Measurements from ENCODE around the gene SLC24A4. TPM values are rescaled to one million over a fixed set of nuclear protein-coding genes. Genes with fewer than 3 reads are reported as not detected.
"Not testable (repeated sequence)": the region's sequence is repeated elsewhere in the genome, so short reads cannot be mapped to it uniquely, and the experiment has no call there.

Gene SLC24A4
- total and polyA plus RNA-seq, 2 donors = 0.66 to 0.80 TPM

DNA sequence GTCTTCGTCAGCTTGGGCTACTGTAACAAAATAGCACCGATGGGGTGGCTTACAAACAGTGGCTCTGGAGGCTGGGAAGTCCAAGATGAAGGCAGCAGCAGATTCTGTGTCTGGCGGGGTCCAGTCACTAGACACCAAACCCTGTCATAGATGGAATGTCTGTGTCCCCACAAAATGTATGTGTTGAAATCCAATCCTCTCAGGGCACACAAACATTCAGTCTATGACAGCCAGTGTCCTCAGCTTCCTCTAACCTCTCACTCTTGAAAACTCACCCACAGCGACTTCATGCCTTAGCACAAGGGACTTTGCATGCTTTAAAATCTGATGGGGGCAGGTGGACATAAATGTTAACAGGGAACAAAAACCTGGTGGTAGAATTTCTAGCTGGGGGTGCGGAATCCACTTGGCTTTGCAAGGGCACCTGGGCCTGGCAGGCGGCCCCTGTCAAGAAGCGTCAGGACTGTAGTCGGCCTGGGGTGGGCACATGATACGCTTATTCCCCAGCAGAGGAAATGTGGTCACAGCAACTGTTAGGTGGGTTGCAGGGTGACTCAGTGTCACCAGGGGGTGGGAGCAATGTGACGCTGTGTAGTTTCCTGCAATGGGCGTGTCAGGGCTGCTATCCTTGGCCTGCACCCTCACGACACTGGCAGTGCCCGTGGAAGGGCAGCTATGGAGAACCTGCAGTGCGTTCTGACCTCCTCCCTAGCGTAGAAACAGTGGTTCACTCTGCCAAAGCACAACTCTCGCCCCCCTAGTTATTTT is 208.3 kb downstream of the SLC24A4 start:
- 40% methylated on average over 16 of the region's 16 CpGs for WGBS
- peaks cover 49 to 76% of the 10 kb centered on the region in 2 donors for H3K4me1 ChIP-seq (ENCODE audit: control insufficient read depth in 2 of 2, insufficient read depth in 2 of 2, low read length in 2 of 2)

DNA sequence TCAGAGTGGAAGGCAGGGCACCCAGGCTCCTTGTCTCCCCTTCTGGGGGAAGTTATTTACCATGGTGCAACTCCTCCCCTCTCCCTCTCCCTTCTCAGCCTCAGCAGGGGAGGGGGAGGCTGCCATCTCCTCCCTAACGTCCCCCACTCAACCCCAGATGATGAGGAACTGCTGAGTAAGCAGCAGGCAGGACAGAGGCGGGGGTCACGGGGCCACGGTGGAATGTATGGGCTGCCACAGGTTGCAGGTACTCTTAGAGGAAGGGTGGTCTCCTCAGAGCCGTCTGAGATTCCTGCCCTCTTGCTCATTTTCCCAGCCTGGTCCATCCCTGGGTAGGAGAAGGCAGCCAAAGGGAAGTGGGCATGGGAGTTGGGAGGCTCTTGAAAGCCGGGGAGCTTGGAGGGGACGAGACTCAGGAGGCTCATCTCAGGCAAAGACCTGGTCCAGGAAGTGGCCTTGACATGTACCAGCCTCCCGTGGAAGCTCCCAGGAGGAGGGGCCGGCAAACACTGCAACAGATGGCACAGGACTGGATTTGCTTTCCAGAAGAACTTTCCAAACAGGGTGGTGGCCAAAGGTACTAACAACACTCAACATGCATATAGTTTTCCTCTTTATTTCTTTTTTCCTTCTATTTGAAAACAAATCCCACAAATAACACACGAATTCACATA is 209.7 kb downstream of the SLC24A4 start:
- Histone ChIP-seq H3K27me3 (ENCODE audit: control insufficient read depth in 2 of 2, insufficient read depth in 1 of 2, low read length in 1 of 2) (no peaks in the 10 kb centered on the region), H3K36me3 (ENCODE audit: control insufficient read depth in 2 of 2, insufficient read depth in 2 of 2, low read length in 1 of 2) (no peaks in the 10 kb centered on the region), H3K27ac (ENCODE audit: low read depth in 1 of 2, low read length in 1 of 2) (peak overlapping the region; percentile 83 to 93), H3K4me1 (ENCODE audit: control insufficient read depth in 2 of 2, insufficient read depth in 2 of 2, low read length in 2 of 2) (peaks cover 55 to 85% of the 10 kb centered on the region in 2 donors), H3K4me3 (ENCODE audit: low read length in 2 of 2) (no peak overlapping the region), H3K9me3 (ENCODE audit: control insufficient read depth in 2 of 2, insufficient read depth in 1 of 2, low read length in 1 of 2) (no peaks in the 10 kb centered on the region)
- DNase-seq (ENCODE audit: low read depth in 6 of 9, low spot score in 9 of 9) = no peak
- WGBS = 64% methylated on average over 10 of the region's 10 CpGs

More for the DNA sequence above, 208.3 kb downstream of the SLC24A4 start:
- Histone ChIP-seq H3K4me3 (ENCODE audit: low read length in 2 of 2) (peak overlapping the region in 1 of 2 donors; percentile 15), H3K9me3 (ENCODE audit: control insufficient read depth in 2 of 2, insufficient read depth in 1 of 2, low read length in 1 of 2) (no peaks in the 10 kb centered on the region), H3K27me3 (ENCODE audit: control insufficient read depth in 2 of 2, insufficient read depth in 1 of 2, low read length in 1 of 2) (no peaks in the 10 kb centered on the region), H3K27ac (ENCODE audit: low read depth in 1 of 2, low read length in 1 of 2) (peak overlapping the region; percentile 83 to 93), H3K36me3 (ENCODE audit: control insufficient read depth in 2 of 2, insufficient read depth in 2 of 2, low read length in 1 of 2) (no peaks in the 10 kb centered on the region)
- peak in 5 of 9 donors; percentile 77 to 92 (median 83) for DNase-seq (ENCODE audit: low read depth in 6 of 9, low spot score in 9 of 9)

DNA sequence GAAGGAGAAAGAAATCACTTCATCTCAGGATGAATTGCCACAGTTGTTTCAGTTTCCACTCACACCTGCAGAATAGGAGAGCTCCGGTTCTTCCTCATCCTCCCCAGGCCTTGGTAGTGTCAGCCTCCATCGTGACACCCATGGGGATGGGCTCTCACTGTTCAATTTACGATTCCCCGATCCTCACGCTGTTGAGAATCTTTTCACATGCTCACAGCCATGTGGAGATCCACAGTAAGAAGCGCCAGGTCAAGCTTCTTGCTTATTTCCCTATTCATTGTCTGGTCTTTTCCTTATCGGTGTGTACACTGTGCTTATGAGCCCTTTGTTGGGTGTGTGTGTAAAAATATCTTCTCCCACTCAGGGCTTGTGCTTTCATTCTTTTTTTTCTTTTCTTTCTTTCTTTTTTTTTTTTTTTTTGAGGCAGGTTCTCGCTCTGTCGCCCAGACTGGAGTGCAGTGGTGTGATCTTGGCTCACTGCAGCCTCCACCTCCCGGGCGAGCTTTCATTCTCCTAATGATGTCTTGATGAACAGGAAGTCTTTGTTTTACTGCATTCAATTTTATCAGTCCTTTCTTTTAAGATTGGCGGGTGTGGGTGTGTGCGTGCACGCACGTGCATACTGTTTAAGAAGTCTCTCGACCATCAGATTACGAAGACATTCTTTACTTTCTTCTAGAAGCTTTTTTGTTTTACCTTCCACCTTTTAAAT is 212.1 kb downstream of the SLC24A4 start:
- peak overlapping the region; percentile 88 to 98 for H3K27ac ChIP-seq (ENCODE audit: low read depth in 1 of 2, low read length in 1 of 2)
- H3K9me3 ChIP-seq (ENCODE audit: control insufficient read depth in 2 of 2, insufficient read depth in 1 of 2, low read length in 1 of 2) = peaks cover 0 to 5% of the 10 kb centered on the region in 2 donors
- 19% methylated on average over 17 of the region's 17 CpGs for WGBS
- H3K4me1 ChIP-seq (ENCODE audit: control insufficient read depth in 2 of 2, insufficient read depth in 2 of 2, low read length in 2 of 2) = peaks cover 69 to 89% of the 10 kb centered on the region in 2 donors
- peaks cover 0 to under 1% of the 10 kb centered on the region in 2 donors for H3K36me3 ChIP-seq (ENCODE audit: control insufficient read depth in 2 of 2, insufficient read depth in 2 of 2, low read length in 1 of 2)
- H3K4me3 ChIP-seq (ENCODE audit: low read length in 2 of 2) = peak overlapping the region; percentile 3 to 7
- peak in 2 of 9 donors; percentile 71 to 86 for DNase-seq (ENCODE audit: low read depth in 6 of 9, low spot score in 9 of 9)
- no peaks in the 10 kb centered on the region for H3K27me3 ChIP-seq (ENCODE audit: control insufficient read depth in 2 of 2, insufficient read depth in 1 of 2, low read length in 1 of 2)

DNA sequence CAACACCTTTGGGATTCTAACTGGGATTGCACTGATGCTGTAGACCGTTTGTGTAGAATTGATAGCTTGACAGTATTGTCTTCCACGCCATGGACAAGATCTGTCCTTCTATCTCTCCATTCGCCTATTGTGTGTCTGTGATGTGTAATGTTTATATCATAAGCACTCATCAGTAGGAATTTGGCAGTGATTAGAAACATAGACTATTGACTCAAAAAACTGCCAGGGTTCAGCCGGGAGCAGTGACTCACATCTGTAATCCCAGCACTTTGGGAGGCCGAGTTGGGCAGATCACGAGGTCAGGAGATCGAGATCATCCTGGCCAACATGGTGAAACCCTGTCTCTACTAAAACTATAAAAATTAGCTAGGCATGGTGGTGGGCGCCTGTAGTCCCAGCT is 213.3 kb downstream of the SLC24A4 start:
- H3K27me3 ChIP-seq (ENCODE audit: control insufficient read depth in 2 of 2, insufficient read depth in 1 of 2, low read length in 1 of 2); H3K36me3 ChIP-seq (ENCODE audit: control insufficient read depth in 2 of 2, insufficient read depth in 2 of 2, low read length in 1 of 2); DNase-seq (ENCODE audit: low read depth in 6 of 9, low spot score in 9 of 9); H3K9me3 ChIP-seq (ENCODE audit: control insufficient read depth in 2 of 2, insufficient read depth in 1 of 2, low read length in 1 of 2); H3K4me3 ChIP-seq (ENCODE audit: low read length in 2 of 2): not testable (repeated sequence)
- 97% methylated on average over 8 of the region's 8 CpGs for WGBS
- peak overlapping the region; percentile 88 to 98 for H3K27ac ChIP-seq (ENCODE audit: low read depth in 1 of 2, low read length in 1 of 2)
- H3K4me1 ChIP-seq (ENCODE audit: control insufficient read depth in 2 of 2, insufficient read depth in 2 of 2, low read length in 2 of 2) = peaks cover 70 to 89% of the 10 kb centered on the region in 2 donors

DNA sequence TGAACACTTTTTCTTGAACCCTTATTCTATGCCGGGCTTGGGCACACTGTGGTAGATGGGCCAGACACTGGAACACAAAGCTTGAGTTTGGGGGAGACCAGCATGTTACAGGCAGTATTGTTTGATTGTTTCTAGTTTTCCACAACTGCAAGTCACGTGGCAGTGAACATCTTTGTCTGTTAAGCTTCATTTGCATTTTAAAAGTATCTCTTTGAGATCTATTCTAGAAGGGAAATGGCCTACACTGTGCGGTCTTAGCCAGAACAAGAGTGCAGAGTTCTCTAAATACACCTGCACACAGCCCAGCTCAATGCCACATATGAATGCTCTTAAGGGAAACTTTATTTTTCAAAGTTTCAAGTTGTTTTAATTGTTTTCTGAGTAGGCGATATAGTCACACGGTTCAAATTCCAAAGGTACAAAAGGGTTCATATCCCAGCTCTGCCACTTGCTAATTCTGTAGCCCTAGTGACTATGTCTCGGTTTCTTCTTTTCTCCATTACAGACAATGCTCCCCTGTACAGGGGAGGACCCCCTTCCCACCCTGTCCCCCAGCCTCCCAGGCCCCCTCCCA is 215.5 kb downstream of the SLC24A4 start:
- Histone ChIP-seq H3K27me3 (ENCODE audit: control insufficient read depth in 2 of 2, insufficient read depth in 1 of 2, low read length in 1 of 2) (no peaks in the 10 kb centered on the region), H3K4me3 (ENCODE audit: low read length in 2 of 2) (peak overlapping the region in 1 of 2 donors; percentile 11), H3K9me3 (ENCODE audit: control insufficient read depth in 2 of 2, insufficient read depth in 1 of 2, low read length in 1 of 2) (peaks cover 0 to 9% of the 10 kb centered on the region in 2 donors), H3K36me3 (ENCODE audit: control insufficient read depth in 2 of 2, insufficient read depth in 2 of 2, low read length in 1 of 2) (peaks cover 0 to 3% of the 10 kb centered on the region in 2 donors), H3K27ac (ENCODE audit: low read depth in 1 of 2, low read length in 1 of 2) (peak overlapping the region; percentile 94 to 97), H3K4me1 (ENCODE audit: control insufficient read depth in 2 of 2, insufficient read depth in 2 of 2, low read length in 2 of 2) (peaks cover 56 to 82% of the 10 kb centered on the region in 2 donors)
- WGBS = 27% methylated on average over 6 of the region's 6 CpGs
- peak in 1 of 9 donors; percentile 83 for DNase-seq (ENCODE audit: low read depth in 6 of 9, low spot score in 9 of 9)

DNA sequence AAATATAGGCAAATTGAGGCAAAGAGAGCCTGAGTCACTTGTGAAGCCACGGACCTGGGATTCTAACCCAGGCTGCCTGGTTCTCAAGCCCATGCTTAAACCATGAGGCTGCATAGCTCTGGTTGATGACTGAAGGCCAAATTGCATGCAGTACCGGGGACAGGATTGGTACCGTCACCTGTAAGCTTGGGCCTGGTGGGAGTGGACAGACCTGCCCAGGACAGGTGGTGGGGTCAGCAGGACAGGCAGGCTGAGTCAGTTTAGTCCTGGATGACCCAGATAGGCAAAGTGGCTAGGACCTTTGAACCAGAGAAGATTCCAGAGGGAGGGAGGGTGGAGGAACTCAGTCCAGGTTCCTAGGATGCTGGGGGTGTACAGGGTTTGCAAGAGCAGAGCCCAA is 216.5 kb downstream of the SLC24A4 start:
- H3K36me3 ChIP-seq (ENCODE audit: control insufficient read depth in 2 of 2, insufficient read depth in 2 of 2, low read length in 1 of 2) = peaks cover 0 to 3% of the 10 kb centered on the region in 2 donors
- H3K27me3 ChIP-seq (ENCODE audit: control insufficient read depth in 2 of 2, insufficient read depth in 1 of 2, low read length in 1 of 2) = no peaks in the 10 kb centered on the region
- H3K4me1 ChIP-seq (ENCODE audit: control insufficient read depth in 2 of 2, insufficient read depth in 2 of 2, low read length in 2 of 2) = peaks cover 56 to 82% of the 10 kb centered on the region in 2 donors
- peak overlapping the region; percentile 94 to 97 for H3K27ac ChIP-seq (ENCODE audit: low read depth in 1 of 2, low read length in 1 of 2)
- no peak overlapping the region for H3K4me3 ChIP-seq (ENCODE audit: low read length in 2 of 2)
- 94% methylated on average over 3 of the region's 3 CpGs for WGBS
- peaks cover 0 to 9% of the 10 kb centered on the region in 2 donors for H3K9me3 ChIP-seq (ENCODE audit: control insufficient read depth in 2 of 2, insufficient read depth in 1 of 2, low read length in 1 of 2)
- DNase-seq (ENCODE audit: low read depth in 6 of 9, low spot score in 9 of 9) = no peak

DNA sequence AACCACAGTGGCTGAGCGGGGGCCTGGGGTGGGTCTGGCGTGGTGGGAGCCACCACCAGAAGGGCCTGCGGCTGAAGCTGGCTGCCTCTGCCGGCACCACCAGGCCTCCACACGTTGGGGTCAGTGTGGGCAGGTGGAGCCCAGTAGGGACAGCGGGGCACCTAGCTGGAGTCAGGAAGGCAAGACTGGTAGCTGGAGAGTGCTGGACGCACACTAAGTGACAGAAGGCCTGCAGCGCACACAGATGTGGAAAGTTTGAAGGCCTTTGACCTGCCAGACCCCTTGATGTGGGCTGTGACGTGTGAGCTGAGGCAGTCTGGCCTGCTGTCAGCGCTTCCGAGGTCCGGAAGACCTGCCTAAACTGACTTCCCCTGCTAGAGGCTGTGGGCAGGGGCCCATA is 216.9 kb downstream of the SLC24A4 start:
- peaks cover 52 to 79% of the 10 kb centered on the region in 2 donors for H3K4me1 ChIP-seq (ENCODE audit: control insufficient read depth in 2 of 2, insufficient read depth in 2 of 2, low read length in 2 of 2)
- no peaks in the 10 kb centered on the region for H3K27me3 ChIP-seq (ENCODE audit: control insufficient read depth in 2 of 2, insufficient read depth in 1 of 2, low read length in 1 of 2)
- 42% methylated on average over 12 of the region's 12 CpGs for WGBS
- peak in 2 of 9 donors; percentile 60 to 70 for DNase-seq (ENCODE audit: low read depth in 6 of 9, low spot score in 9 of 9)
- peak overlapping the region; percentile 94 to 97 for H3K27ac ChIP-seq (ENCODE audit: low read depth in 1 of 2, low read length in 1 of 2)
- H3K36me3 ChIP-seq (ENCODE audit: control insufficient read depth in 2 of 2, insufficient read depth in 2 of 2, low read length in 1 of 2) = peaks cover 0 to 3% of the 10 kb centered on the region in 2 donors
- H3K4me3 ChIP-seq (ENCODE audit: low read length in 2 of 2) = no peak overlapping the region
- peaks cover 0 to 9% of the 10 kb centered on the region in 2 donors for H3K9me3 ChIP-seq (ENCODE audit: control insufficient read depth in 2 of 2, insufficient read depth in 1 of 2, low read length in 1 of 2)

DNA sequence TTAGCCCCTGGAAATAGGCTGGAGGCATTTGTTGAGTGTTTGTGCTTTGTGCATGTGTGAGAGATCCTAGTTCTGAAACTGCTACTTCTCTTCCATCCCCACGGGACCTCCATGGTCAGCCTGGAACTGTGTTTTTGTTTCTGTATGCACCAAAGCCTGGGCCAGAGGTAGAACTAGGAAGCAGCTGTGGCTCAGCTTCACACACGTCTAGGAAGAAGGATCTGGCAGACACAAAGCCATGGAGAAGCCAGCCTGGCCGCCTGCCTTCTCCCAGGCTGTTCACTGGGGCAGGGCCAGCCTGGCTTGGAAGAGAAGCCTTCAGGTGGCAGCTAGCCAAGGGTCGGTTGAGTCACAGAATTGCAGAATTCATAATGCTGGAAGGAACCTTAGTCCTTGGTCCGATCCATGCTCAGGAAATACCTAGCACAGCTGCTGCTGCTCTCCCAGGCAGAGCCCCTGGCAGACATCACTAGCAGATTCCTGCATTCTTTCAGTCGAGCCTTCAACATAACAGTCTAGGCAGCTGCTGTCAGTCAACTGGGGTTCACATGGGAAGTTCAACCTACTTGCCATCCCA is 217.6 kb downstream of the SLC24A4 start:
- Histone ChIP-seq H3K4me3 (ENCODE audit: low read length in 2 of 2) (peak overlapping the region in 1 of 2 donors; percentile 15), H3K9me3 (ENCODE audit: control insufficient read depth in 2 of 2, insufficient read depth in 1 of 2, low read length in 1 of 2) (peaks cover 0 to 9% of the 10 kb centered on the region in 2 donors), H3K36me3 (ENCODE audit: control insufficient read depth in 2 of 2, insufficient read depth in 2 of 2, low read length in 1 of 2) (peaks cover 0 to 3% of the 10 kb centered on the region in 2 donors), H3K27ac (ENCODE audit: low read depth in 1 of 2, low read length in 1 of 2) (peak overlapping the region; percentile 94 to 97), H3K4me1 (ENCODE audit: control insufficient read depth in 2 of 2, insufficient read depth in 2 of 2, low read length in 2 of 2) (peaks cover 47 to 72% of the 10 kb centered on the region in 2 donors), H3K27me3 (ENCODE audit: control insufficient read depth in 2 of 2, insufficient read depth in 1 of 2, low read length in 1 of 2) (no peaks in the 10 kb centered on the region)
- peak in 3 of 9 donors; percentile 63 to 79 (median 65) for DNase-seq (ENCODE audit: low read depth in 6 of 9, low spot score in 9 of 9)
- 44% methylated on average over 6 of the region's 6 CpGs for WGBS
